ENCODE data around the gene WWOX.

DNA sequence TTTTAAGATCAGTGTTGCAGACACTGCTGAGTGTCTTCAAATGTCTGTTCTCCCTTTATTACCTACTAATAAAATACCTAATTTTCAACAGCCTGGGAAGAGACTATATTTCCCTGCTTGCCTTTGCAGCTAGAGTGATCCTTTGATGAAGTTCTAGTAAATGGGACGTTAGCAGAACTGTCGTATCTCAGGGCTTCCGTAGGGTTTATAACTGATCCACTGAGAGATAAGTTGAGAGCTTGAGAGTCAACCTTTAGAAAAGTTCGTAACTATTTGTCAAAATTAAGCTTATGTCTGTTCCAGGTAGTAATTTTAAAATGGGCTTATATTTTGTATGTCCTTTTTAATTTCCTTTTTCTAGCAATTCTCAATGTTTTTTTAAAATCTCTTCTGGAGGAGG, 974.1 kb downstream of the WWOX start:
- TF ChIP-seq, protein P1, sequence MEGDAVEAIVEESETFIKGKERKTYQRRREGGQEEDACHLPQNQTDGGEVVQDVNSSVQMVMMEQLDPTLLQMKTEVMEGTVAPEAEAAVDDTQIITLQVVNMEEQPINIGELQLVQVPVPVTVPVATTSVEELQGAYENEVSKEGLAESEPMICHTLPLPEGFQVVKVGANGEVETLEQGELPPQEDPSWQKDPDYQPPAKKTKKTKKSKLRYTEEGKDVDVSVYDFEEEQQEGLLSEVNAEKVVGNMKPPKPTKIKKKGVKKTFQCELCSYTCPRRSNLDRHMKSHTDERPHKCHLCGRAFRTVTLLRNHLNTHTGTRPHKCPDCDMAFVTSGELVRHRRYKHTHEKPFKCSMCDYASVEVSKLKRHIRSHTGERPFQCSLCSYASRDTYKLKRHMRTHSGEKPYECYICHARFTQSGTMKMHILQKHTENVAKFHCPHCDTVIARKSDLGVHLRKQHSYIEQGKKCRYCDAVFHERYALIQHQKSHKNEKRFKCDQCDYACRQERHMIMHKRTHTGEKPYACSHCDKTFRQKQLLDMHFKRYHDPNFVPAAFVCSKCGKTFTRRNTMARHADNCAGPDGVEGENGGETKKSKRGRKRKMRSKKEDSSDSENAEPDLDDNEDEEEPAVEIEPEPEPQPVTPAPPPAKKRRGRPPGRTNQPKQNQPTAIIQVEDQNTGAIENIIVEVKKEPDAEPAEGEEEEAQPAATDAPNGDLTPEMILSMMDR (conservative IDR thresholded peaks at IDR 0.05; ENCODE audit: low read depth, low read length): no peak
- TF ChIP-seq EZH2 (IDR thresholded peaks at IDR 0.05; ENCODE audit: borderline replicate concordance, low read depth, low read length, poor library complexity, severe bottlenecking): no peak

All from A673 (cell line).